Activated CD4-positive, alpha-beta T cell treated with anti-CD3 and anti-CD28 coated beads, Interleukin-10, Interleukin-2, amounts not matched to agents 100 ng/mL and 50 ng/mL, durations not matched to agents 16 hours and 8 hours (primary cell): ENCODE results near the gene DENND2A.
A peak's percentile ranks its signal among the peaks of the same experiment; 100 is the strongest.
"Not testable (repeated sequence)": the region's sequence is repeated elsewhere in the genome, so short reads cannot be mapped to it uniquely, and the experiment has no call there.

Experiments used
- DNase-seq: peaks from one replicate; pipeline ENCODE4 v3.0.0-alpha.2; 2020

Gene DENND2A

GRCh38 chr7:140541513-140542227 lies 98.9 kb downstream of the DENND2A start:
- DNase-seq: no peak

GRCh38 chr7:140541176-140541512 lies 99.5 kb downstream of the DENND2A start:
- DNase-seq: no peak

- no peak for DNase-seq
Observed at GRCh38 chr7:140540136-140540777, 100.4 kb downstream of the DENND2A start.

GRCh38 chr7:140539461-140539860 lies 101.2 kb downstream of the DENND2A start:
- no peak for DNase-seq

GRCh38 chr7:140537750-140538482 lies 102.7 kb downstream of the DENND2A start:
- DNase-seq: no peak

GRCh38 chr7:140534743-140535142 lies 105.9 kb downstream of the DENND2A start:
- DNase-seq: no peak

- DNase-seq: no peak
Observed at GRCh38 chr7:140533394-140533872, 107.2 kb downstream of the DENND2A start.

- not testable (repeated sequence) for DNase-seq
Observed at GRCh38 chr7:140529428-140529827, 111.2 kb downstream of the DENND2A start.

GRCh38 chr7:140526787-140527664 lies 113.6 kb downstream of the DENND2A start:
- no peak for DNase-seq

GRCh38 chr7:140526214-140526613 lies 114.4 kb downstream of the DENND2A start:
- DNase-seq: no peak

- DNase-seq: peak; percentile 4
Observed at GRCh38 chr7:140525743-140526142, 114.9 kb downstream of the DENND2A start.

GRCh38 chr7:140521421-140521820 lies 119.2 kb downstream of the DENND2A start:
- DNase-seq: no peak

- DNase-seq: no peak
Observed at GRCh38 chr7:140519007-140519399, 121.6 kb downstream of the DENND2A start.

GRCh38 chr7:140518370-140519006 lies 122.1 kb downstream of the DENND2A start:
- DNase-seq: no peak

- peak; percentile 73 for DNase-seq
Observed at GRCh38 chr7:140517546-140518369, 122.9 kb downstream of the DENND2A start.

- DNase-seq: no peak
Observed at GRCh38 chr7:140512317-140513000, 128.2 kb downstream of the DENND2A start.

- no peak for DNase-seq
Observed at GRCh38 chr7:140509789-140510188, 130.8 kb downstream of the DENND2A start.

- DNase-seq: not testable (repeated sequence)
Observed at GRCh38 chr7:140507556-140507955, 133.1 kb downstream of the DENND2A start.

- no peak for DNase-seq
Observed at GRCh38 chr7:140506788-140507464, 133.7 kb downstream of the DENND2A start.

- no peak for DNase-seq
Observed at GRCh38 chr7:140501966-140502365, 138.6 kb downstream of the DENND2A start.
